WERI-Rb-1 (cell line): ENCODE data around the gene FADS1.
A peak's percentile ranks its signal among the peaks of the same experiment; 100 is the strongest.

Source experiments
- DNase-seq: peaks from one replicate; pipeline ENCODE4 v3.0.0-alpha.2; 2020
- H3K27ac ChIP-seq: fragments of 250-450 bp; sonication (Bioruptor Pico); 2 replicates; pipeline ENCODE4 v1.5.1; 2020; ENCODE audit warnings: mild to moderate bottlenecking, moderate library complexity
- H3K27me3 ChIP-seq: fragments of 250-450 bp; sonication (Bioruptor Pico); 2 replicates; pipeline ENCODE4 v1.5.1; 2021; ENCODE audit warnings: mild to moderate bottlenecking, low read depth, moderate library complexity; ENCODE audit not compliant: insufficient read depth, severe bottlenecking
- H3K36me3 ChIP-seq: fragments of 250-450 bp; sonication (Bioruptor Pico); 2 replicates; pipeline ENCODE4 v1.5.1; 2020; ENCODE audit warnings: mild to moderate bottlenecking, moderate library complexity
- H3K4me3 ChIP-seq: 2 replicates; pipeline ENCODE4 v1.5.1; 2011; ENCODE audit warnings: low read depth, mild to moderate bottlenecking, control low read depth, low read length
- H3K9me3 ChIP-seq: fragments of 250-450 bp; sonication (Bioruptor Pico); 2 replicates; pipeline ENCODE4 v1.5.1; 2021; ENCODE audit warnings: mild to moderate bottlenecking, moderate library complexity; ENCODE audit not compliant: severe bottlenecking
- CTCF ChIP-seq: IDR thresholded peaks from 2 replicates; pipeline ENCODE4 v1.5.1; 2011; ENCODE audit warnings: low read depth, mild to moderate bottlenecking, control low read depth, inconsistent platforms, low read length

The FADS1 gene

GRCh38 chr11:61834278-61835048 lies 17.7 kb upstream of the FADS1 start:
- no peak for DNase-seq
- Histone ChIP-seq H3K4me3 (no peak overlapping the region), H3K27me3 (no peaks in the 10 kb centered on the region), H3K27ac (no peak overlapping the region; the same call in 1 of the 2 replicates), H3K36me3 (peaks cover 60% of the 10 kb centered on the region), H3K9me3 (no peaks in the 10 kb centered on the region)
- TF ChIP-seq CTCF: no peak

GRCh38 chr11:61833926-61834277 lies 17.1 kb upstream of the FADS1 start:
- Histone ChIP-seq H3K4me3 (no peak overlapping the region), H3K36me3 (peaks cover 58% of the 10 kb centered on the region), H3K27ac (no peak overlapping the region), H3K9me3 (no peaks in the 10 kb centered on the region), H3K27me3 (no peaks in the 10 kb centered on the region)
- DNase-seq: no peak
- TF ChIP-seq CTCF: 0 out of 2 replicates have a peak, but pooled peaks have one; percentile 2

- H3K27ac ChIP-seq: no peak overlapping the region
These were observed 16.7 kb upstream of the FADS1 start for GRCh38 chr11:61833471-61833870.

GRCh38 chr11:61832754-61833153 lies 16.0 kb upstream of the FADS1 start:
- Histone ChIP-seq H3K27me3 (no peaks in the 10 kb centered on the region), H3K36me3 (peaks cover 56% of the 10 kb centered on the region), H3K9me3 (no peaks in the 10 kb centered on the region), H3K4me3 (no peak overlapping the region), H3K27ac (no peak overlapping the region)
- TF ChIP-seq CTCF: no peak
- no peak for DNase-seq

More at GRCh38 chr11:61833471-61833870, 16.7 kb upstream of the FADS1 start:
- TF ChIP-seq CTCF: no peak
- H3K27me3 ChIP-seq: no peaks in the 10 kb centered on the region
- no peaks in the 10 kb centered on the region for H3K9me3 ChIP-seq
- no peak overlapping the region for H3K4me3 ChIP-seq
- peaks cover 58% of the 10 kb centered on the region for H3K36me3 ChIP-seq
- no peak for DNase-seq

GRCh38 chr11:61832207-61832606 lies 15.4 kb upstream of the FADS1 start:
- Histone ChIP-seq H3K27ac (no peak overlapping the region), H3K27me3 (no peaks in the 10 kb centered on the region), H3K4me3 (no peak overlapping the region), H3K9me3 (no peaks in the 10 kb centered on the region), H3K36me3 (peaks cover 50% of the 10 kb centered on the region)
- DNase-seq: no peak
- TF ChIP-seq CTCF: no peak
